Measurements from ENCODE around the gene ZBTB42. TPM values are rescaled to one million over a fixed set of nuclear protein-coding genes. Genes with fewer than 3 reads are reported as not detected.
A peak's percentile ranks its signal among the peaks of the same experiment; 100 is the strongest.
"Not testable (repeated sequence)": the region's sequence is repeated elsewhere in the genome, so short reads cannot be mapped to it uniquely, and the experiment has no call there.

Gene ZBTB42
- total RNA-seq, 1 donor, result 2.9 TPM

DNA sequence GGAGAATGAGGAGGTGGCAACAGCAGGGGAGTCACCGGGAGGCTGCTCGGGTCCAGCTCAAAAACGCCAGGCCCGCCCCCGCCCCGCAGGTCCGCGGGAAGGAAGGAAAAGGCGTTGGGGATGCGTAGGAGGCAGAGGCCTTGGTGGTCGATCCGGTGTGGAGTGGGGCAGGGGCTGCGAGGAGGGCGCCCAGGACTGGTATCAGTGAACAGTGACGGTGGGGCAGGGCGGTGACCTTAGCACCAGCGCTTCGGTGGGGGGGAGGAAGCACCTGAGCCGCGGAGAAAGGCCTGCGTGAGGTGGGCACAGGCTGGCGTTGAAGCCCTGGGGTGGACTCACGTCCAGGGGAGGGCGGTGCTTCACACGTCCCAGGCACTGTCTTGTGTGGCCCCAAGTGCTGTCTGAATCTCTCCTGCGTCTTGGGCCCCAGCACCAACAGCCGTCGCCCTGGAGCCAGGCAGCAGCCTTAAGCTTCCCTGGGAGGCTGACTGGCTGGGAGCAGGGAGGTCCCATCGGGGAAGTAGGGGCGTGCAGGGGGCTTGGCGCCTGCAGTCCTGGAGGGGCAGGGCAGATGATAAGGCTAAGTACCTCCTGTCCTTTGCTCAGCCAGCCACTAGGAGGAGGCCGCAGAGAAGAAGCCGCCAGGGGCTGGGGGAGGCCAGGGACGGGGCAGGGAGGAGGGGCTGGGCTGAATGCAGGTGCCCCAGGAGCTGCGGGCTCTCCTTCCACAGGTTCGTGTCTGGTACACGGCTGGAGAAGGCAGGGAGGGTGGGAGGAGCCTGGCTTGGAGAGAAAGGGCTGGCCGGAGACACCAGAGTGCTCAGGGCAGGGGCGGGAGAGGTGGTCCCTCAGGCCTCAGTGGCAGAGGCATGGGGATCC is 26.5 kb downstream of the ZBTB42 start:
- no peaks in the 10 kb centered on the region for H3K36me3 ChIP-seq (ENCODE audit: insufficient read depth, low read length)
- TF ChIP-seq, protein P1, sequence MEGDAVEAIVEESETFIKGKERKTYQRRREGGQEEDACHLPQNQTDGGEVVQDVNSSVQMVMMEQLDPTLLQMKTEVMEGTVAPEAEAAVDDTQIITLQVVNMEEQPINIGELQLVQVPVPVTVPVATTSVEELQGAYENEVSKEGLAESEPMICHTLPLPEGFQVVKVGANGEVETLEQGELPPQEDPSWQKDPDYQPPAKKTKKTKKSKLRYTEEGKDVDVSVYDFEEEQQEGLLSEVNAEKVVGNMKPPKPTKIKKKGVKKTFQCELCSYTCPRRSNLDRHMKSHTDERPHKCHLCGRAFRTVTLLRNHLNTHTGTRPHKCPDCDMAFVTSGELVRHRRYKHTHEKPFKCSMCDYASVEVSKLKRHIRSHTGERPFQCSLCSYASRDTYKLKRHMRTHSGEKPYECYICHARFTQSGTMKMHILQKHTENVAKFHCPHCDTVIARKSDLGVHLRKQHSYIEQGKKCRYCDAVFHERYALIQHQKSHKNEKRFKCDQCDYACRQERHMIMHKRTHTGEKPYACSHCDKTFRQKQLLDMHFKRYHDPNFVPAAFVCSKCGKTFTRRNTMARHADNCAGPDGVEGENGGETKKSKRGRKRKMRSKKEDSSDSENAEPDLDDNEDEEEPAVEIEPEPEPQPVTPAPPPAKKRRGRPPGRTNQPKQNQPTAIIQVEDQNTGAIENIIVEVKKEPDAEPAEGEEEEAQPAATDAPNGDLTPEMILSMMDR (IDR thresholded peaks at IDR 0.05; ENCODE audit: extremely low read depth, low read depth, low read length), result peak; percentile 40
- DNase-seq (ENCODE audit: insufficient read length, low spot score, missing footprints), result peak; percentile 93
- H4K20me1 ChIP-seq (ENCODE audit: insufficient read depth, low read length), result no peaks in the 10 kb centered on the region
- H3K9me3 ChIP-seq (ENCODE audit: low read depth, low read length), result no peaks in the 10 kb centered on the region
- no peak overlapping the region for H3K27ac ChIP-seq (ENCODE audit: low read depth, low read length)
- no peaks in the 10 kb centered on the region for H3K27me3 ChIP-seq (ENCODE audit: insufficient read depth, low read length)
- peak overlapping the region; percentile 78 for H3K4me2 ChIP-seq (ENCODE audit: insufficient read depth, low read length)
- H3K4me3 ChIP-seq (ENCODE audit: insufficient read depth, low read length), result peak overlapping the region; percentile 62
- H3K4me1 ChIP-seq (ENCODE audit: insufficient read depth, low read length), result peaks cover 3% of the 10 kb centered on the region
- peak overlapping the region; percentile 50 for H2AFZ ChIP-seq (ENCODE audit: low read length)
- H3K79me2 ChIP-seq (ENCODE audit: insufficient read depth, low read length), result no peaks in the 10 kb centered on the region

DNA sequence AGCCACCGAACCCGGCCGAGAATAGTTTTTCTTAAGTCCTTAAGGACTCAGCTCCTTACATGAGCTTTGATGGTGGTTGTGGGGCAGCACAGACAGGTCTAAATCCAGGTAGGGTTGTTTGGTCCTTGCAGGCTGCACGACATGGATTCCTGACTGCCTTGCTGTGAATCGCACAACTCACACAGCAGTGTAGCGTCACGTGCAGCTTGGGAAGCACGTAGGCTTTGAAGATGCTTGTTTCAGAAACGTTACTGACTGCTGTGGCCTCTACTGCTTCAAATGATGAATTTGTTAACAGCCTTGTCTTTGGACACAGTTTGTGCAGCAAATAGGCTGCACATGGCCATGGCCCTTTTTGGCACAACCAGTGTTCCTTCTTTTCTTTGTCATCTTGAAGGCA is 29.9 kb downstream of the ZBTB42 start:
- H3K79me2 ChIP-seq (ENCODE audit: insufficient read depth, low read length), result no peaks in the 10 kb centered on the region
- TF ChIP-seq, protein P1 (IDR thresholded peaks at IDR 0.05; ENCODE audit: extremely low read depth, low read depth, low read length), result no peak
- no peak overlapping the region for H3K27ac ChIP-seq (ENCODE audit: low read depth, low read length)
- H3K4me1 ChIP-seq (ENCODE audit: insufficient read depth, low read length), result peaks cover 3% of the 10 kb centered on the region
- H2AFZ ChIP-seq (ENCODE audit: low read length), result peak overlapping the region; percentile 15
- DNase-seq (ENCODE audit: insufficient read length, low spot score, missing footprints), result peak; percentile 62
- H3K36me3 ChIP-seq (ENCODE audit: insufficient read depth, low read length), result no peaks in the 10 kb centered on the region
- H3K4me3 ChIP-seq (ENCODE audit: insufficient read depth, low read length), result no peak overlapping the region
- H3K4me2 ChIP-seq (ENCODE audit: insufficient read depth, low read length), result no peak overlapping the region
- no peaks in the 10 kb centered on the region for H3K9me3 ChIP-seq (ENCODE audit: low read depth, low read length)
- H3K27me3 ChIP-seq (ENCODE audit: insufficient read depth, low read length), result no peaks in the 10 kb centered on the region
- no peaks in the 10 kb centered on the region for H4K20me1 ChIP-seq (ENCODE audit: insufficient read depth, low read length)

DNA sequence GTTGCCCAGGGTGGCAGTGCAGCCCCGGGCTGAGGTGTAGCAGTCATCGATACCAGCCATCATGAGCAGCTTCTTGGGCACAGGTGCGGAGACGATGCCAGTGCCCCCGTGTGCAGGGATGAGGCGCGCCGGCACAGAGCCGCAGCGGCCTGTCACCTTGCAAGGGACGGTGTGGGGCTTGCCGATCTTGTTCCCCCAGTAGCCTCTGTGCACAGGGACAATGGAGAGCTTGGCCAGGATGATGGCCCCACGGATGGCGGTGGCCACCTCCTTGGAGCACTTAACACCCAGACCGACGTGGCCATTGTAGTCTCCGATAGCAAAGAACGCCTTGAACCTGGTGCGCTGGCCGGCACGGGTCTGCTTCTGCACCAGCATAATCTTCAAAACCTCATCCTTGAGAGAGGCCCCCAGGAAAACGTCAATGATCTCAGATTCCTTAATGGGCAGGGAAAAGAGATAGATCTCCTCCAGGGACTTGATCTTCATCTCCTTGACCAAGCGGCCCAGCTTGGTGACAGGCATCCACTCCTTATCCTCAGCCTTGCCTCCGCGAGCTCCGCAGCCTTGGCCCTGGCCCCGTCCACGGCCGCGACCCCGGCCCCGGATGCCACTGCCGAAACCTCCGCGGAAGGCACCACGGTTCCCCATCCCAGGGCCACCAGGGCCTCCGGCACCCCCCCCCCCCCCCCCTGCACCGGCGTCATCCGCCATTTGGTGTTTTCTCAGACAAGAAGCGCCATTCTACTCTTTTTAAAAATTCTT is 35.5 kb downstream of the ZBTB42 start:
- not testable (repeated sequence) for H3K36me3 ChIP-seq (ENCODE audit: insufficient read depth, low read length); H3K79me2 ChIP-seq (ENCODE audit: insufficient read depth, low read length); DNase-seq (ENCODE audit: insufficient read length, low spot score, missing footprints); H3K27me3 ChIP-seq (ENCODE audit: insufficient read depth, low read length); H3K27ac ChIP-seq (ENCODE audit: low read depth, low read length); H3K9me3 ChIP-seq (ENCODE audit: low read depth, low read length); H3K4me1 ChIP-seq (ENCODE audit: insufficient read depth, low read length); H3K4me2 ChIP-seq (ENCODE audit: insufficient read depth, low read length); H3K4me3 ChIP-seq (ENCODE audit: insufficient read depth, low read length); H4K20me1 ChIP-seq (ENCODE audit: insufficient read depth, low read length); H2AFZ ChIP-seq (ENCODE audit: low read length)

DNA sequence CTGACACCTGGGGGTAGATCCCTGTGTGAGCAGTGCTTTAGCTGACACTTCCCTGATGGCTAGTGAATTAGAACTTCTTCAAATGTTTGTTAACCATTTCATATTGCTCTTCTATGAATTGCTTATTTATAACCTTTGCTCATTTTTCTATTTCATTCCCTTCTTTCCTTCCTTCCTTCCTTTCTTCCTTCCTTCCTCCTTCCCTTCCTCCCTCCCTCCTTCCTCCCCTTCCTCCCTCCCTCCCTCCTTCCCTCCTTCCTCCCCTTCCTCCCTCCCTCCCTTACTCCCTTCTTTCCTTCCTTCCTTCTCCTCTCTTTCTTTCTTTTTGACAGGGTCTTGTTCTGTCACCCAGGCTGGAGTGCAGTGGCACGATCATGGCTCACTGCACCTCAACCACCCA is 40.8 kb downstream of the ZBTB42 start:
- Histone ChIP-seq H3K4me3 (ENCODE audit: insufficient read depth, low read length) (no peak overlapping the region), H4K20me1 (ENCODE audit: insufficient read depth, low read length) (no peaks in the 10 kb centered on the region), H3K4me2 (ENCODE audit: insufficient read depth, low read length) (no peak overlapping the region), H3K9me3 (ENCODE audit: low read depth, low read length) (no peaks in the 10 kb centered on the region), H3K27ac (ENCODE audit: low read depth, low read length) (no peak overlapping the region), H3K4me1 (ENCODE audit: insufficient read depth, low read length) (no peaks in the 10 kb centered on the region), H3K79me2 (ENCODE audit: insufficient read depth, low read length) (no peaks in the 10 kb centered on the region), H3K36me3 (ENCODE audit: insufficient read depth, low read length) (no peaks in the 10 kb centered on the region), H2AFZ (ENCODE audit: low read length) (no peak overlapping the region), H3K27me3 (ENCODE audit: insufficient read depth, low read length) (peaks cover 54% of the 10 kb centered on the region)
- no peak for DNase-seq (ENCODE audit: insufficient read length, low spot score, missing footprints)
- TF ChIP-seq, protein P1 (IDR thresholded peaks at IDR 0.05; ENCODE audit: extremely low read depth, low read depth, low read length), result no peak

Data from osteoblast (primary cell).